OCI-LY3 (cell line): ENCODE results near the gene RBSN.
"Not testable (repeated sequence)": the region's sequence is repeated elsewhere in the genome, so short reads cannot be mapped to it uniquely, and the experiment has no call there.

Source experiments
- CTCF ChIP-seq: fragments of 200-600, 300-600 bp; sonication (generic); IDR thresholded peaks from 2 replicates; pipeline ENCODE4 v1.5.1; 2014; ENCODE audit warnings: antibody characterized with exemption, low read length, low read depth
- EZH2phosphoT487 ChIP-seq: fragments of 200-600 bp; shearing (Covaris generic); IDR thresholded peaks from 2 replicates; pipeline ENCODE4 v1.6.1; 2018; ENCODE audit warnings: antibody characterized with exemption, mixed run types, low read depth

- not testable (repeated sequence) for TF ChIP-seq CTCF, EZH2phosphoT487
Measured at GRCh38 chr3:15128403-15128802, 29.5 kb upstream of the RBSN start.
